H9 (cell line): ENCODE measurements around the gene NEAT1. TPM values are rescaled to one million over a fixed set of nuclear protein-coding genes. Genes with fewer than 3 reads are reported as not detected.

Experiments
- DNase-seq: peaks from one replicate; pipeline ENCODE4 v3.0.0-alpha.2; 2017
- H2AFZ ChIP-seq: one replicate; pipeline ENCODE4 v1.6.1; 2013; ENCODE audit warnings: mild to moderate bottlenecking, low read length, control low read depth, moderate library complexity
- H2AK5ac ChIP-seq: 2 replicates; pipeline ENCODE4 v1.6.1; 2013; ENCODE audit warnings: low read length, control low read depth, mixed read lengths; ENCODE audit not compliant: insufficient read length
- H2BK120ac ChIP-seq: one replicate; pipeline ENCODE4 v1.6.1; 2013; ENCODE audit warnings: low read depth, mild to moderate bottlenecking, low read length, control low read depth, inconsistent platforms; ENCODE audit not compliant: poor library complexity, severe bottlenecking
- H2BK12ac ChIP-seq: 2 replicates; pipeline ENCODE4 v1.6.1; 2013; ENCODE audit warnings: low read length, control low read depth, mixed read lengths, low read depth; ENCODE audit not compliant: insufficient read length
- H2BK15ac ChIP-seq: 2 replicates; pipeline ENCODE4 v1.6.1; 2013; ENCODE audit warnings: low read depth, low read length, control low read depth
- H2BK20ac ChIP-seq: one replicate; pipeline ENCODE4 v1.6.1; 2013; ENCODE audit warnings: low read depth, mild to moderate bottlenecking, low read length, control low read depth, inconsistent platforms; ENCODE audit not compliant: poor library complexity, severe bottlenecking
- H2BK5ac ChIP-seq: 2 replicates; pipeline ENCODE4 v1.6.1; 2013; ENCODE audit warnings: low read length, control low read depth, mixed read lengths; ENCODE audit not compliant: insufficient read length
- H3K14ac ChIP-seq: 2 replicates; pipeline ENCODE4 v1.6.1; 2013; ENCODE audit warnings: low read length, control low read depth; ENCODE audit not compliant: insufficient read depth
- H3K18ac ChIP-seq: 2 replicates; pipeline ENCODE4 v1.6.1; 2013; ENCODE audit warnings: low read depth, mild to moderate bottlenecking, mixed read lengths, low read length, control low read depth; ENCODE audit not compliant: insufficient read length
- H3K23ac ChIP-seq: 2 replicates; pipeline ENCODE4 v1.6.1; 2013; ENCODE audit warnings: low read length, control low read depth, mixed read lengths, low read depth; ENCODE audit not compliant: insufficient read length
- H3K23me2 ChIP-seq: 2 replicates; pipeline ENCODE4 v1.6.1; 2013; ENCODE audit warnings: low read depth, mild to moderate bottlenecking, mixed read lengths, low read length, control low read depth; ENCODE audit not compliant: insufficient read length, poor library complexity, severe bottlenecking
- H3K27ac ChIP-seq: 2 replicates; pipeline ENCODE4 v1.5.1; 2013; ENCODE audit warnings: low read length, control low read depth, mixed read lengths, low read depth; ENCODE audit not compliant: insufficient read length
- H3K27me3 ChIP-seq: 2 replicates; pipeline ENCODE4 v1.6.1; 2013; ENCODE audit warnings: low read length, control low read depth, inconsistent platforms; ENCODE audit not compliant: insufficient read depth
- H3K4ac ChIP-seq: 2 replicates; pipeline ENCODE4 v1.6.1; 2013; ENCODE audit warnings: low read depth, mild to moderate bottlenecking, control low read depth, inconsistent platforms, low read length, moderate library complexity
- H3K4me1 ChIP-seq: 2 replicates; pipeline ENCODE4 v1.6.1; 2013; ENCODE audit warnings: low read length, control low read depth, inconsistent platforms; ENCODE audit not compliant: insufficient read depth
- H3K4me2 ChIP-seq: 2 replicates; pipeline ENCODE4 v1.6.1; 2013; ENCODE audit warnings: low read length, control low read depth, mixed read lengths; ENCODE audit not compliant: insufficient read length, insufficient read depth
- H3K56ac ChIP-seq: 2 replicates; pipeline ENCODE4 v1.6.1; 2013; ENCODE audit warnings: low read depth, mild to moderate bottlenecking, mixed read lengths, low read length, control low read depth; ENCODE audit not compliant: insufficient read length
- H3K79me1 ChIP-seq: 2 replicates; pipeline ENCODE4 v1.6.1; 2013; ENCODE audit warnings: low read depth, mild to moderate bottlenecking, moderate library complexity, low read length, control low read depth, inconsistent platforms; ENCODE audit not compliant: insufficient read depth, poor library complexity, severe bottlenecking
- H3K79me2 ChIP-seq: 2 replicates; pipeline ENCODE4 v1.6.1; 2013; ENCODE audit warnings: low read length, control low read depth, inconsistent platforms; ENCODE audit not compliant: insufficient read depth
- H3K9ac ChIP-seq: 2 replicates; pipeline ENCODE4 v1.6.1; 2013; ENCODE audit warnings: low read length, control low read depth, mixed read lengths; ENCODE audit not compliant: insufficient read length; ENCODE audit errors: extremely low read depth
- H3K9me3 ChIP-seq: one replicate; pipeline ENCODE4 v1.6.1; 2013; ENCODE audit warnings: low read depth, low read length, inconsistent platforms; ENCODE audit not compliant: control insufficient read depth
- H3T11ph ChIP-seq: one replicate; pipeline ENCODE4 v1.6.1; 2013; ENCODE audit warnings: mild to moderate bottlenecking, low read length, control low read depth, inconsistent platforms
- H4K20me1 ChIP-seq: one replicate; pipeline ENCODE4 v1.6.1; 2013; ENCODE audit not compliant: control insufficient read depth, insufficient read length, insufficient read depth
- H4K5ac ChIP-seq: 2 replicates; pipeline ENCODE4 v1.6.1; 2013; ENCODE audit warnings: low read depth, mild to moderate bottlenecking, mixed read lengths, low read length, control low read depth; ENCODE audit not compliant: insufficient read length
- H4K8ac ChIP-seq: replicated peaks from 2 replicates; pipeline ENCODE4 v1.6.1; 2013; ENCODE audit warnings: low read length, control low read depth, mixed read lengths, low read depth; ENCODE audit not compliant: insufficient read length
- H4K91ac ChIP-seq: 2 replicates; pipeline ENCODE4 v1.6.1; 2013; ENCODE audit warnings: low read depth, mild to moderate bottlenecking, moderate library complexity, mixed read lengths, low read length, control low read depth; ENCODE audit not compliant: insufficient read length
- H3K27ac Mint-ChIP-seq, 3 experiments: 2 replicates in 2 of 3; 3 replicates in 1 of 3; pipeline ENCODE4 v1.8.0; 2020 to 2021; ENCODE audit warnings: mixed read lengths in 3 of 3, mild to moderate bottlenecking in 1 of 3, moderate library complexity in 1 of 3
- H3K27me3 Mint-ChIP-seq: 2 replicates; pipeline ENCODE4 v1.8.0; 2021; ENCODE audit warnings: low read depth, mild to moderate bottlenecking, moderate library complexity, mixed read lengths
- H3K36me3 Mint-ChIP-seq, 3 experiments: 2 replicates in 2 of 3; 3 replicates in 1 of 3; pipeline ENCODE4 v1.8.0; 2020 to 2021; ENCODE audit warnings: low read depth in 3 of 3, mixed read lengths in 3 of 3; ENCODE audit not compliant: insufficient read depth in 1 of 3
- H3K4me1 Mint-ChIP-seq, 2 experiments: 2 replicates each; pipeline ENCODE4 v1.8.0; 2020; ENCODE audit warnings: mixed read lengths in 2 of 2
- H3K4me3 Mint-ChIP-seq, 2 experiments: 2 replicates in 1 of 2; 3 replicates in 1 of 2; pipeline ENCODE4 v1.8.0; 2020 to 2021; ENCODE audit warnings: mild to moderate bottlenecking in 2 of 2, mixed read lengths in 2 of 2, moderate library complexity in 1 of 2
- H3K9me3 Mint-ChIP-seq, 2 experiments: 2 replicates in 1 of 2; 3 replicates in 1 of 2; pipeline ENCODE4 v1.8.0; 2020; ENCODE audit warnings: mild to moderate bottlenecking in 2 of 2, mixed read lengths in 2 of 2, moderate library complexity in 1 of 2
- WGBS: extraction: QIAGEN DNeasy Blood & Tissue Kit; methylation state at CpG from one replicate; pipeline ENCODE4 v1.1.7; 2013; ENCODE audit warnings: missing lambda C conversion rate, low lambda C conversion rate, mixed read lengths; ENCODE audit not compliant: insufficient read length; ENCODE audit errors: extremely low coverage; 5-methylcytosine and 5-hydroxymethylcytosine counted together
- total RNA-seq: library from RNA; stranded (reverse); gene quantifications from 2 replicates; pipeline ENCODE4 v1.2.1, GENCODE V29; 2021
- TF ChIP-seq, protein P1 (sequence below): fragments of 200-600 bp; sonication (generic); conservative IDR thresholded peaks from 3 replicates; pipeline ENCODE4 v1.8.0; 2021; ENCODE audit warnings: antibody characterized with exemption, mild to moderate bottlenecking

Gene NEAT1
- total RNA-seq, 1 experiment from 2014 or later = 12.7 TPM

DNA sequence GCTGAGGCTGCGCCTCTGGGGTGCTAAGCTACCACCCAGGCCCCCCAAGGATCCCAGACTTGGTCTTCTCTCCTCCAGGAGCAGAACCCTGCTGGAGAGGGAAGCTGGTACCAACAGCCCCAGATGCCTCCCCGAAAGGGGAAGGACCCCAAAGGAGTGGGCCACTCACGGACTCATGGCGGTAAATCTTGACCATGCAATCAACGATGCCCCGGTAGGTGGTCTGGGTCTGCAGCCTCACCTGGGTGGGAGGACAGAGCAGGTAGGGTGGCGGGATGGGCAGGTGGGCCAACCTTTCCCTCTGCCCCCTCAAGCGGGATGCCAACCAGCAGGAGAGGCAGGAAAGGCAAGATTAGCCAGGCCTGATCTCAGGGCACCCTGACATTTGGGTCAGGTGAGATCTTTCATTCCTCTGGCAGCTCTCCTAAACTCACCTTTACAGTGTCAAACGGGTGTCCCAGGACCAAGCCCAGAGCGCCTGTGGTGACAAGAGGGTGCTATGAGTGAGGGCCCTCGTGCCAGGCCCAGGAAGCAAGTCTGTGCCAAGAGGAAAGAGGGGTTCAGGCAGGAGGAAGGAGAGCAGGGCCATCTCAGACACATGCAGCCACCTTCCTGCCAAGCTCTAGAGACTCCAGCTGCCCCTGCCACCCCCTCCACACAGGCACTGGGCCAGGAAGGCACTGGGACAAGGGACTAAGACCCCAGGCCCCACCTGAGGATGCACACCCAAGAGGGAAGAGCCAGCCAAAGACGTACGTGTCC, 42.7 kb upstream of the NEAT1 start:
- H3K4me3 Mint-ChIP-seq = no peak overlapping the region
- H3K36me3 Mint-ChIP-seq = no peaks in the 10 kb centered on the region
- H2AK5ac ChIP-seq = no peak overlapping the region
- WGBS = no CpG with 5 or more reads among the region's 13 CpGs
- no peak overlapping the region for H2AFZ ChIP-seq
- no peak overlapping the region for H4K5ac ChIP-seq
- H3K4me2 ChIP-seq = no peak overlapping the region
- H2BK120ac ChIP-seq = no peak overlapping the region
- H3K79me1 ChIP-seq = no peaks in the 10 kb centered on the region
- no peak overlapping the region for H3K27ac ChIP-seq
- H3K23ac ChIP-seq = no peak overlapping the region
- H2BK20ac ChIP-seq = no peak overlapping the region
- no peaks in the 10 kb centered on the region for H3K9me3 ChIP-seq
- H3K27me3 Mint-ChIP-seq = peaks cover 2% of the 10 kb centered on the region; the same call in 1 of the 2 replicates
- no peak overlapping the region for H3K56ac ChIP-seq
- H3K9me3 Mint-ChIP-seq = no peaks in the 10 kb centered on the region
- H3K27ac Mint-ChIP-seq = no peak overlapping the region
- no peak for DNase-seq
- no peak overlapping the region for H3K4ac ChIP-seq
- no peak overlapping the region for H3K18ac ChIP-seq
- H4K91ac ChIP-seq = no peak overlapping the region
- no peak overlapping the region for H3T11ph ChIP-seq
- no peak overlapping the region for H3K9ac ChIP-seq
- H4K8ac ChIP-seq = no peak overlapping the region
- no peaks in the 10 kb centered on the region for H4K20me1 ChIP-seq
- H3K79me2 ChIP-seq = no peaks in the 10 kb centered on the region
- H2BK15ac ChIP-seq = no peak overlapping the region
- no peaks in the 10 kb centered on the region for H3K23me2 ChIP-seq
- no peak overlapping the region for H3K14ac ChIP-seq
- peaks cover 18 to 22% of the 10 kb centered on the region in 2 experiments for H3K4me1 Mint-ChIP-seq
- TF ChIP-seq, protein P1, sequence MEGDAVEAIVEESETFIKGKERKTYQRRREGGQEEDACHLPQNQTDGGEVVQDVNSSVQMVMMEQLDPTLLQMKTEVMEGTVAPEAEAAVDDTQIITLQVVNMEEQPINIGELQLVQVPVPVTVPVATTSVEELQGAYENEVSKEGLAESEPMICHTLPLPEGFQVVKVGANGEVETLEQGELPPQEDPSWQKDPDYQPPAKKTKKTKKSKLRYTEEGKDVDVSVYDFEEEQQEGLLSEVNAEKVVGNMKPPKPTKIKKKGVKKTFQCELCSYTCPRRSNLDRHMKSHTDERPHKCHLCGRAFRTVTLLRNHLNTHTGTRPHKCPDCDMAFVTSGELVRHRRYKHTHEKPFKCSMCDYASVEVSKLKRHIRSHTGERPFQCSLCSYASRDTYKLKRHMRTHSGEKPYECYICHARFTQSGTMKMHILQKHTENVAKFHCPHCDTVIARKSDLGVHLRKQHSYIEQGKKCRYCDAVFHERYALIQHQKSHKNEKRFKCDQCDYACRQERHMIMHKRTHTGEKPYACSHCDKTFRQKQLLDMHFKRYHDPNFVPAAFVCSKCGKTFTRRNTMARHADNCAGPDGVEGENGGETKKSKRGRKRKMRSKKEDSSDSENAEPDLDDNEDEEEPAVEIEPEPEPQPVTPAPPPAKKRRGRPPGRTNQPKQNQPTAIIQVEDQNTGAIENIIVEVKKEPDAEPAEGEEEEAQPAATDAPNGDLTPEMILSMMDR = no peak
- H3K4me1 ChIP-seq = 0 out of 2 replicates have a peak, but pooled peaks cover 2% of the 10 kb centered on the region
- no peak overlapping the region for H2BK12ac ChIP-seq
- no peak overlapping the region for H2BK5ac ChIP-seq
- H3K27me3 ChIP-seq = no peaks in the 10 kb centered on the region
